Islet of Langerhans (tissue), 1 donor: ENCODE results near the gene MRPL12.

ENCODE experiments used
- FAIRE-seq: peaks from one replicate; lab custom pipeline; 2011; peaks lifted over from hg19 to GRCh38; lab: Jason Lieb, UNC

The MRPL12 gene

DNA sequence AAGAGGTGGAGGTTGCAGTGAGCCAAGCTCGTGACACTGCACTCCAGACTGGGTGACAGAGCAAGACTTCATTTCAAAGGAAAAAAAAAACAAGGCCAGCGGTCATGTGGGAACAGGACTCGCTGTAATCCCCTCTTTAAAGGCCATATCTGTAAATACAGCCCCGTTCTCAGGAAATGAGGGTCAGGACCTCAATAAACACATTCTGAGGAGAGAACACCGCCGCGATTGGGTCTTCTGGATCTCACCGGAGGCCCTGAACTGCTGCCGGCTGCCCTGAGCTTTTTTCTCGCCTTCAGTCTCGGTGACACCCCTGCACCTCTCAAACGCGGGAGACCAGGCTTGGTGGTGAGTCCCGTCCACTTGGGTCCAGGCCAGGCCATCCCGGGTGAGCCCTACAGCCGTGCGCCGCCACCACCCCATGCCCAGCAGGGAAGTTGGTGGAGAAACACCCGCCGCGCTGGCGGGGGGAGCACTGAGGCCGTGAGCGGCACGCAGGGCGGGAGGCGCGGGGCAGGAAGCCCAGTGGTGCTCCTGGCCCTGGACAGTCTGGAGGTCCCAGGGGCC, 37.3 kb downstream of the MRPL12 start:
- no peak for FAIRE-seq

DNA sequence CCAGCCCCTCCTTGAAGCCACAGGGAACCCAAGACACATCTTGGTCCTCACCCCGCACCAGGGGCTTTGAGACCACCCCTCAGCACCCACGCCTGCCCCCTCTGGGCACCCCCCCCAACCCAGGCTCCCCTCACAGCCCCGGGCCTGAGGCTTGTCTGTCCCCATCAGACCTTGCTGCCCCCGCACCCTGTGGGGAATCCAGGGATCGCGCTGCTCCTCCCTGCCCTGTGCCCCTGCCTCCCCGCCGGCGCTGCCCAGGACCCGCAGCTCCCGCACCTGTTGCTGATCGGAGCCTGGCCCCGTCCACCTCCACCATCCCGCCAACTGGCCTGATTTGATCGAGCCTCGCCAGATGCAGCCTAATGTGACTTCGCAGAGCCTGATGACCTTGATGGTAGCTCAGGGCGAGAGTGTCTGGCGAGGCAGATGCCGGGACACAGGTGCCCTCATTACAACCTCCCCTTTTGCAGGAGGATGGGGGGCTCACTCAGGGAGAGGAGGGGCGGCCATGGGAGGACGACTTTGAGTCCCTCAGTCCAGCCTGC, 38.0 kb downstream of the MRPL12 start:
- FAIRE-seq = no peak

DNA sequence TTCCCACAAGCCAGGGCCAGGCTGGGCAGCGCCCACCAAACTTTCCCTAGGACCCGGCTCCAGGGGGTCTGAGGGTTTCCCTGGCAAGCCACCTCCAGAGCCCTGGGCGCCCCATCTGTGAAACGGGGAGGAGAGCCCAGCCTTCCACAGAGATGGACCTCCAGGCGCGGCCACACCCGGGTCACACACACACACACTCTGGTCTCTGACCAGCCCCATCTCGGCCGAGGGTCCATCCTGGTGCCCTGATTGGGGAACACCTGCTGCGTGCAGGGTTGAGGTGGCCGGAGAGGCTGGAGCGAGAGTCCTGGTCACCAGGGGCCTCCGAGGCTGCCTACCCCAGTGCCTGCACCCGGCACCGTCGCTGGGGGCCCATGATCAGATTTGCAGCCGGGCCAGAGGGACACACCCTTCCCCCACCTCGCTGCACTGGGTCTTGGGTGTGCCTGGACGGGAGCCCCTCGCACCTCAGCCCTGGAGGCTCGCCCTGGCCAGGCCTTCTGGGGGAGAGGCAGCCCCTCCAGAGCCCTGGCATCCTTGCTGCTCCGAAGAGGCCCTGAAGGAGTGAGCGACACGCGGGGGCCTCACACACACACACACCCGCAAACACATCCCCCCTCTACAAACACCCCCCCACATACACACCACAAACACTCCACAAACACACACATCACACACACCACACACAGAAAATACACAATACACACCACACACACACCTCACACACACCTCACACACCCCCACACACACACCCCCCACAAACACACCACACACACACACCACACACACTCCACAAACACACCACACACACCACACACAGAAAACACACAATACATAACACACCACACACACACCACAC, 38.7 kb downstream of the MRPL12 start:
- no peak for FAIRE-seq
